ENCODE data around the gene DLGAP1.

DNA sequence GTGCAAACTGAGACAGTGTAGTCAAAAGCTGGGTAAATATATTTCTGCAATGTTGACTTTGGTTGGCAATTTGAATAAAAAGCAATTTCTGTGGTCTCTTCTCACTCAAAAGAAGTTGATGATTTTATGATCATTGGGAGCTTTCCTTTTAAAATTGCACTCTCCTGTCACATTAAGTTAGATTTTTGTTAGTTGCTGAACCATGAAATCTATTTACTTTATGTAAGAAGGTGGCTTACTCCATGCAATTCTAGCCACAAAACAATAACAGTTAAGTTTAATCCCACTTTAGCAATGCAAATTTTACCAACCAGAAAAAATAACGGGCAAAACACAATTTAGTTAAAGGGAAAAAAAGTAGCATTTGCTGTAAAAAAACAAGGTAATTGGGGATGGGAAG, 48.3 kb downstream of the DLGAP1 start:
- TF ChIP-seq EZH2 (IDR thresholded peaks at IDR 0.05; ENCODE audit: insufficient read depth, poor library complexity, severe bottlenecking) (no peak), EZH2phosphoT487 (IDR thresholded peaks at IDR 0.05; ENCODE audit: insufficient read depth, low read depth) (no peak)
